Cardiac septum (tissue), 1 donor: ENCODE measurements around the gene ZNF382. TPM values are rescaled to one million over a fixed set of nuclear protein-coding genes. Genes with fewer than 3 reads are reported as not detected.
"Not testable (repeated sequence)": the region's sequence is repeated elsewhere in the genome, so short reads cannot be mapped to it uniquely, and the experiment has no call there.

Source experiments
- DNase-seq: peaks from one replicate; pipeline ENCODE4 v3.0.0-alpha.2; 2020; ENCODE audit warnings: low spot score
- intact Hi-C: fragments of 100-400 bp; cut with DNase I; formaldehyde crosslinking; loops from one replicate; pipeline ENCODE4 v1.14.0; 2022
- long read RNA-seq: library from polyadenylated mRNA; unstranded; transcript quantifications from one replicate; pipeline ENCODE4 v2.0.0, GENCODE V29; 2021
- total RNA-seq: library from RNA; stranded (reverse); fragmentation: NEBNext Ultra II Directional; extraction: Animal tissue kit (Norgen Biotek cat#: 25700); gene quantifications from one replicate; pipeline ENCODE4 v1.2.1, GENCODE V29; 2021
- donor health status: DM: no; HTN: no; CAD: no.

Gene ZNF382
- total RNA-seq = 20.4 TPM
- long read RNA-seq, partial matches to known transcripts = 0 of 12 reads
- long read RNA-seq, other reads (novel, unspliced or antisense) = 8 of 12 reads

- peak; percentile 89 for DNase-seq
- intact Hi-C loops = no loop called here
These were observed at the start of gene ZNF382 for GRCh38 chr19:36605101-36605876. TSS of gene ZNF382 (plus strand) at chr19:36605313. CDS start at chr19:36609915, 4,602 bp downstream.

GRCh38 chr19:36564391-36564790 is 40.7 kb upstream of the ZNF382 start:
- intact Hi-C loops = no loop called here

GRCh38 chr19:36572593-36573019 is 32.5 kb upstream of the ZNF382 start:
- no peak for DNase-seq
- intact Hi-C loops = loop anchor here (5.0 kb wide), 1 partner anchor 265 kb away; the partner anchor contains the start of gene ZNF790

More at GRCh38 chr19:36564391-36564790, 40.7 kb upstream of the ZNF382 start:
- DNase-seq = no peak

- DNase-seq = peak; percentile 94
- intact Hi-C loops = loop anchor here (5.0 kb wide), 1 partner anchor 264 kb away; the partner anchor contains the start of gene ZNF790
These were observed 31.9 kb upstream of the ZNF382 start, which contains the start of gene ZNF529 for GRCh38 chr19:36573020-36573894. TSS of gene ZNF529 (minus strand) at chr19:36573292. CDS start at chr19:36572346, 946 bp downstream.

GRCh38 chr19:36573895-36574720 is 31.0 kb upstream of the ZNF382 start:
- intact Hi-C loops = loop anchor here (1.0 to 5.0 kb wide), 2 partner anchors 45 to 263 kb away; partner anchors contain the start of gene ZNF790
- DNase-seq = no peak

- no peak for DNase-seq
- intact Hi-C loops = loop anchor here (1.0 to 5.0 kb wide), 2 partner anchors 45 to 263 kb away; partner anchors contain the start of gene ZNF790
These were observed 30.4 kb upstream of the ZNF382 start for GRCh38 chr19:36574741-36575140.

GRCh38 chr19:36577271-36577996 is 27.7 kb upstream of the ZNF382 start:
- no peak for DNase-seq
- intact Hi-C loops = no loop called here

GRCh38 chr19:36579255-36579654 is 25.9 kb upstream of the ZNF382 start:
- intact Hi-C loops = no loop called here
- DNase-seq = no peak

GRCh38 chr19:36602681-36603080 is 2.4 kb upstream of the ZNF382 start:
- DNase-seq, intact Hi-C loops: not testable (repeated sequence)

GRCh38 chr19:36604656-36605100 is 435 bp upstream of the ZNF382 start:
- peak; percentile 88 for DNase-seq
- intact Hi-C loops = no loop called here

GRCh38 chr19:36605877-36606478 is 865 bp downstream of the ZNF382 start:
- intact Hi-C loops = no loop called here
- no peak for DNase-seq

- intact Hi-C loops = no loop called here
- no peak for DNase-seq
These were observed 21.9 kb downstream of the ZNF382 start for GRCh38 chr19:36627057-36627456.

GRCh38 chr19:36635342-36635741 is 30.2 kb downstream of the ZNF382 start:
- intact Hi-C loops = no loop called here
- DNase-seq = no peak

- intact Hi-C loops = no loop called here
- no peak for DNase-seq
These were observed 33.9 kb downstream of the ZNF382 start for GRCh38 chr19:36638862-36639510.

- intact Hi-C loops = no loop called here
- no peak for DNase-seq
These were observed 41.6 kb downstream of the ZNF382 start for GRCh38 chr19:36646746-36647145.

GRCh38 chr19:36652958-36653357 is 47.8 kb downstream of the ZNF382 start:
- DNase-seq = no peak
- intact Hi-C loops = no loop called here

- no peak for DNase-seq
- intact Hi-C loops = loop anchor here (1.0 kb wide), 1 partner anchor 21 kb away; the partner anchor contains the start of gene ZNF567
These were observed 60.7 kb downstream of the ZNF382 start for GRCh38 chr19:36665832-36666231.
